ENCODE results near the gene CADM4.

GRCh38 chr19:43634068-43634467, 5.6 kb downstream of the CADM4 start:
- TF ChIP-seq RCOR1 (IDR thresholded peaks at IDR 0.05; ENCODE audit: low read length) (no peak), POLR2AphosphoS5 (IDR thresholded peaks at IDR 0.05; ENCODE audit: low read depth, low read length) (no peak), FOXM1 (IDR thresholded peaks at IDR 0.05; ENCODE audit: low read depth) (no peak), ZBTB33 (IDR thresholded peaks at IDR 0.05; ENCODE audit: borderline replicate concordance, low read depth) (no peak), TEAD4 (IDR thresholded peaks at IDR 0.05; ENCODE audit: borderline replicate concordance, insufficient read depth) (no peak), CTCF (IDR thresholded peaks at IDR 0.05) (no peak), RFX5 (IDR thresholded peaks at IDR 0.05; ENCODE audit: low read length) (no peak), SIN3A (IDR thresholded peaks at IDR 0.05; ENCODE audit: borderline replicate concordance, low read depth, low read length) (no peak), FOXJ3 (CRISPR knock-in tag; IDR thresholded peaks at IDR 0.05) (no peak), MXI1 (IDR thresholded peaks at IDR 0.05; ENCODE audit: low read depth, low read length) (no peak), RXRA (IDR thresholded peaks at IDR 0.05; ENCODE audit: borderline replicate concordance, low read depth) (no peak), TAF1 (IDR thresholded peaks at IDR 0.05; ENCODE audit: borderline replicate concordance, low read depth, low read length) (no peak)
